HAP-1 (cell line): ENCODE results near the gene PPIL1.
"Not testable (repeated sequence)": the region's sequence is repeated elsewhere in the genome, so short reads cannot be mapped to it uniquely, and the experiment has no call there.

ENCODE experiments used
- DNase-seq, 2 experiments: peaks; one replicate each; pipeline ENCODE4 v3.0.0-alpha.2; 2016 to 2020; ENCODE audit warnings: low spot score in 2 of 2
- H3K27me3 ChIP-seq: fragments of 250-450 bp; sonication (Bioruptor Pico); 2 replicates; pipeline ENCODE4 v1.5.1; 2020; ENCODE audit warnings: low read depth, mild to moderate bottlenecking, moderate library complexity
- H3K36me3 ChIP-seq: fragments of 250-450 bp; sonication (Bioruptor Pico); replicated peaks from 2 replicates; pipeline ENCODE4 v1.5.1; 2020; ENCODE audit warnings: mild to moderate bottlenecking
- H3K4me1 ChIP-seq: fragments of 250-450 bp; sonication (Bioruptor Pico); 2 replicates; pipeline ENCODE4 v1.5.1; 2020; ENCODE audit warnings: mild to moderate bottlenecking
- H3K4me3 ChIP-seq: fragments of 250-450 bp; sonication (Bioruptor Pico); 2 replicates; pipeline ENCODE4 v1.5.1; 2020; ENCODE audit warnings: mild to moderate bottlenecking, moderate library complexity
- H3K9me3 ChIP-seq: fragments of 250-450 bp; sonication (Bioruptor Pico); 2 replicates; pipeline ENCODE4 v1.5.1; 2020; ENCODE audit warnings: mild to moderate bottlenecking, moderate library complexity
- in situ Hi-C: fragments of 300-500 bp; cut with MboI; formaldehyde crosslinking; loops from 3 replicates; pipeline ENCODE4 v1.14.3; 2020; ENCODE audit warnings: low sequenced_read_pairs, inconsistent platforms, mixed read lengths

The PPIL1 gene

DNA sequence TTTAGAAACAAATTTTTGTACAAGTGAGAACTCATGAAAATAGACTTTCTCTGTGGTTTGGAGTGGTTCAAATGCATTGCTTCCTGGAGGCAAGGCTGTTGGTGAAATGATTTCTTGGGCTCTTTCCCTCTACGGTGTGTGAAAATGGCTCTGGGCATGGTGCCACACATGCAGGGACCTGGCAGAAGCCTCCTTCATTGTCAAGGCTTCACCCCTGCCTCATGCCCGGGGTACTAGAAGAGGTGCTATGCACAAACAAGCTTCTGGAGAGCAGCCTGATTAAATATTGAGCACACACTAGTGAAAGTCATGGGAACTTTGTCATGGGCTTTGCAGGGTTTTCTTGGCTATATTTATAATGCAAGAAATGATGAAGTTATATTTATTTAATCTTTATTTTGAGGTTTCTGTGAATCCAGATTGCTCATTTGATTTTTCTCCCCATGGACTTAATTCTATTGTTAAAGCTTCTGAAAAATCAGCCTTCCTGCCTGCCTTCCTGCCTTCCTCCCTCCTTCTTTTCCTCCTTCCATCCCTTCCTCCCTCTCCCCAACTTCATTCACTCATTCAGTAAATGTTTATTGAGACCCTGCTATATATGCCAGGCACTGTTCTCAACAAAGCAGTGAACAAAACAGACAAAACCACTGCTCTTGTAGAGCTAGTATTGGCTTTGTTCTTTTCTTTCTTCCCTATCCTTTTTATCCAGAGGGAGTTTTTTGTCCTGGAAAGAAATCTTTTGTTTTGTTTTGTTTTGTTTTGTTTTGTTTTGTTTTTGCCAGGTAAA is 32.1 kb upstream of the PPIL1 start:
- H3K4me1 ChIP-seq, result peaks cover 9% of the 10 kb centered on the region
- H3K27me3 ChIP-seq, result no peaks in the 10 kb centered on the region
- no peak overlapping the region for H3K4me3 ChIP-seq
- H3K36me3 ChIP-seq, result peaks cover 19% of the 10 kb centered on the region
- peak in 1 of 2 experiments; percentile 52 for DNase-seq
- no peaks in the 10 kb centered on the region for H3K9me3 ChIP-seq
- in situ Hi-C loops, result no loop called here

DNA sequence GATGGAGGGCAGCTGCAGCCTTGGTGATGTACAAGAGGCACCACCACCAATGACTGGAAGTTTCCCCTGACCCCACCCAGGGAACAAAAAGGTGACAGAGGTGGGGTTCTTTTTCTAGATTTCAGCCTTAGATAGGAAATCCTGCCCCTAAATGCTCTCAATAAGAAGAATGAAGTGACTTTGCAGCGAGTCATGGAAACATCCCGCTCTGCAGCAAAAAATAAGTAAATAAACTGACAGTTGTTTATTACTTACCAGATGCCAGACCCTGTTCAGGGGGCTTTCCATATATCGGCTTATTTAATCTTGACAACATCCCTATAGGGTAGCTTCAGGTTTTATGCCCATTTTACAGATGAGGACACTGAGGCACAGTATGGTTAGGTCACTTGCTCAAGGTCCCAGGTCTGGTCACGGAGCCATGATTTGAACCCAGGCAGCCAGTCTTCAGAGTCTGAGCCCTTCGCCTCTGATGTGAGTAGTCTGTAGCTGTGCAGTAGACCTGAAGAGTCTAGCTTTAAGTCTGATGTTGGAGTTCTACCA is 30.3 kb upstream of the PPIL1 start:
- no peaks in the 10 kb centered on the region for H3K27me3 ChIP-seq
- H3K4me1 ChIP-seq, result peaks cover 9% of the 10 kb centered on the region
- H3K36me3 ChIP-seq, result peaks cover 26% of the 10 kb centered on the region
- in situ Hi-C loops, result no loop called here
- no peak for DNase-seq
- no peak overlapping the region for H3K4me3 ChIP-seq
- H3K9me3 ChIP-seq, result no peaks in the 10 kb centered on the region

DNA sequence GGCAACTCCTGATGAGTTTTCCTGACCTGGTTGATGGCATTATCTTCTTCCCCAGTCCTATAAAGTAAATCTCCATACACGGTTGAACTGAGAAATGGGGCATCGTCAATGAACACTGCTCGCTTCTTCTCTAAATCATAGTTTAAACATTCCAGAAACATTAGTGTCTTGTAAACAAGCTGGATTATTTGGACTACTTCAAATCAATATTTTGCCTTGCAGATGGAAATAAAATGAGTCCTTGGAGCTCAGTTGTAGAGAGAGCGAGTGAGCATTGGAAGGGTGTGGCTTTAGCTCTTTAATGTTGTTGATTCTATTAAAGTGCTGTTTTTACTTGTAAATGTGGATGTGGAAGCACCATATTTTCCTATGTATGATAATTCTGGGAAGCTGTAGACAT is 29.5 kb upstream of the PPIL1 start:
- peaks cover 9% of the 10 kb centered on the region for H3K4me1 ChIP-seq
- no peaks in the 10 kb centered on the region for H3K27me3 ChIP-seq
- no peak overlapping the region for H3K4me3 ChIP-seq
- no peak for DNase-seq
- in situ Hi-C loops, result no loop called here
- peaks cover 31% of the 10 kb centered on the region for H3K36me3 ChIP-seq
- H3K9me3 ChIP-seq, result no peaks in the 10 kb centered on the region

DNA sequence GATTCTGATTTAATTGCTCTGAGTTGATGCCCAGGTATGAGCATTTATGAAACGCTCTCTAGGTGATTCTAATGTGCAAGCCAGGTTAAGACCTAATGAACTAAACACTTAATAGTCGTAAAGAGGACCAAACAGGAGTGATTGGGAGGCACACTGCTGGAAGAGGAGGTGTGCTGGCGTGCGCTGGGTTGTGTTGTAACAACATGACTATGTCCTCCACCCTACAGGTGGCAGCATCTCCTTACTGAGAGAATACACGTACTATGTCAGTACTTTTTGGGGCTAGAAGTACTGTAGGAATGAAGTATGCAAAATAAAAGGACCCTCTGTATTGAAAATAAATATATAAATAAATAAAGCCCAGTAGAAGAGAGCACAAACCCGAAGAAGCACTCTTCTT is 23.0 kb upstream of the PPIL1 start:
- no peak for DNase-seq
- Histone ChIP-seq H3K36me3 (peaks cover 23% of the 10 kb centered on the region), H3K4me3 (no peak overlapping the region), H3K9me3 (no peaks in the 10 kb centered on the region), H3K4me1 (no peaks in the 10 kb centered on the region), H3K27me3 (no peaks in the 10 kb centered on the region)
- in situ Hi-C loops, result loop anchor here (25.0 kb wide), 1 partner anchor 315 kb away; no protein-coding TSS in a partner anchor

DNA sequence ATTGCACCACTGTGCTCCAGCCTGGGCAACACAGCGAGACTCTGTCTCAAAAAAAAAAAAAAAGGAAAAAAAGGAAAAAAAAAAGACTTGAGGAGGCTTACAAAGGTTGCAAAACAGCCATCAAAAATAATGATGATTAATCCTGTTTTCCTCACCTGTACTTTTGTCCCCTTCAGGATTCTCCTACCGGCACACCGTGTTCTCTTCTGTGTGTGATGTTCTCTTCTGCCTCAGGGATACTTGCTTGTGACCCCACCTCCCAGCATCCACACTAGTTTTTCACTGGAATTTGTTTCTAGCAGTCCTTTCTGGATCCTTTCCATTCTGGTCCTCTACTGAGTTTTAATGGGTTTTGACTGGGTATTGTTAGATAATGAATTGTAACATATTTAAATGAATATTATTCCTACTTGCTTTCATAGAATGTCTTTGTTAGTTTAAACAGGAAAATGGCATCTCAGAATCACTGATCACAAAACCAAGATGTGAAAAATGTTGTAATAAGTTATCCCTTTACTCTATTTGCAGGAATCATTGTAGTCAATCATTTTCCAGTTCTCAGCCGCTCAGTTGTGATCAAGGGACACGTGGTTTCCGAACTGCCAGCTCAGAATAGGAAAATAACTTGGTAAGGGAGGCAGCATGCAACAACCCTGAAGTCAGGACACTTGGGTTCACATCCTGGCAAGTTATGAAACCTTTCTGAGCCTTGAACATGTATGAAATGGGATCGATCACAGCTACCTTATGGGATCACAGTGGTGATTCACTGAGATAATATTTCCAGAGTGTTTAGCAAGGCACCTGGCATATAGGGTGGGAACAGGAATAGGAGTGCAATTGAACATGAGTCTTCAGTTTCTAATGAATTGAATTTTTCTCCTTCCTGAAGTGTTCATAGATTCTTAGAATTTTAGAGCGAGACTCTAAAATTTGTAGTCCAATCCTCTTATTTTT is 19.7 kb upstream of the PPIL1 start:
- Histone ChIP-seq H3K4me3 (no peak overlapping the region), H3K27me3 (no peaks in the 10 kb centered on the region), H3K9me3 (no peaks in the 10 kb centered on the region), H3K4me1 (no peaks in the 10 kb centered on the region), H3K36me3 (peaks cover 7% of the 10 kb centered on the region; the same call in 1 of the 2 replicates)
- in situ Hi-C loops, result loop anchor here (25.0 kb wide), 1 partner anchor 318 kb away; no protein-coding TSS in a partner anchor
- DNase-seq, result no peak

DNA sequence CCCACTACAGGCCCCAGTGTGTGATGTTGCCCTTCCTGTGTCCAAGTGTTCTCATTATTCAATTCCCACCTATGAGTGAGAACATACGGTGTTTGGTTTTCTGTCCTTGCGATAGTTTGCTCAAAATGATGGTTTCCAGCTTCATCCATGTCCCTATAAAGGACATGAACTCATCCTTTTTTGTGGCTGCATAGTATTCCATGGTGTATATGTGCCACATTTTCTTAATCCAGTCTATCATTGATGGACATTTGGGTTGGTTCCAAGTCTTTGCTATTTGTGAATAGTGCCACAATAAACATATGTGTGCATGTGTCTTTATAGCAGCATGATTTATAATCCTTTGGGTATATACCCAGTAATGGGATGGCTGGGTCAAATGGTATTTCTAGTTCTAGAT is 16.6 kb upstream of the PPIL1 start:
- H3K4me1 ChIP-seq, H3K4me3 ChIP-seq, H3K9me3 ChIP-seq, H3K27me3 ChIP-seq, H3K36me3 ChIP-seq, DNase-seq: not testable (repeated sequence)
- in situ Hi-C loops, result loop anchor here (25.0 kb wide), 1 partner anchor 321 kb away; no protein-coding TSS in a partner anchor

DNA sequence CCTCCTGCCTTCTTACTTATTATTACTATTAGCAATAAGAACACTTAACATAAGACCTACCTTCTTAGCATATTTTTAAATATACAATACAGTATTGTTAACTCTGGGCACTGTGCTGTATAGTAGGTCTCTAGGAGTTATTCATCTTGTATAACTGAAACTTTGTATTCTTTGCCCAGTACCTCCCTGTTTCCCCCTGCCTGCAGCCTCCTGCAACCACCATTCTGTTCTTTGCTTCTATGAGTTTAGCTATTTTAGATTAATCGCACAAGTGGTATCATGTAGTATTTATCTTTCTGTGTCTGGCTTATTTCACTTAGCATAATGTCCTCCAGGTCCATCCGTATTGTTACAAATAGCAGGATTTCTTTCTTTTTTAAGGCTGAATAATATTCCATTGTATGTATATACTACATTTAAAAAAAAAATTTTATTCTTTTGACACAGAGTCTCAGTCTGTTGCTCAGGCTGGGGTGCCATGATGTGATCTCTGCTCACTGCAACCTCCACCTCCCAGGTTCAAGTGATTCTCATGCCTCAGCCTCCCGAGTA is 15.6 kb upstream of the PPIL1 start:
- Histone ChIP-seq H3K27me3 (no peaks in the 10 kb centered on the region), H3K9me3 (no peaks in the 10 kb centered on the region), H3K4me3 (no peak overlapping the region), H3K4me1 (peaks cover 13% of the 10 kb centered on the region), H3K36me3 (no peaks in the 10 kb centered on the region)
- DNase-seq, result no peak
- in situ Hi-C loops, result loop anchor here (25.0 kb wide), 1 partner anchor 322 kb away; no protein-coding TSS in a partner anchor

DNA sequence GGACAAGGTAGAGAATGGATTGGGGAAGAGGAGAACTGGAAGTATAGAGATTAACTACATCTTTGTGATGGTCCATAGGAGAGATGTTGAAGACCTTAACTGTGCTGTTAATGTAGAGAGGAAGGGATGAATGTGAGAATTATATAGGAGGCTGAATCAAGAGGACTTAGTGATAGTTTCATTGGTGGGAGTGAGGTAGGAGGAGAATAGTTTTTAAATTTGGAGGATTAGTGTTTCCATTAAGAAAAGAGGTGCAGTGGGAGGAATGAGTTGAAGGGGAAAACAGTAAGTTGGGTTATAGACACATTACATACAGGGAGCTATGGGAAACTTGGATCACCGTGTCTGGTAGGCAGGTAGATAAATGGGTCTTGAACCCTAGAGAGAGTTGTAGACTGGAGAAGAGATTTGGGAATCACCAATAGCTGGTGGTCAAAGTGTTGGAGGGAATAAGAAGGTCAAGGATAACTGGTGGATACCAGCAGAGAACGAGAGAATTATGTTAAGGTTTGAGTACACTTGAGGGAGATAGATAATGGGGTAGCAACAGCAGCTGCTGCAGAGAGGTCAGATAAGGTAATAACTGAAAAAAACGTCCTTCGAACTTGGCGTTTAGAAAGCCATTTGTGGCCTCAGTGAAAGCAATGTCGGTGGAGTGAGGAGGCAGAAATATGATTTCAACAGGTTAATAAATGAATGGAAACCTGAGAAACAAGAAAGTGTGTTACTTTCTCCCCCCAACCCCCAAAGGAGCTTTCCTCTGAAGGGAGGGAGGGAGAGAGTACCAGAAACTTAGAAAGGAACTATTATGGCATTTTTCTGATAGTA is 14.3 kb upstream of the PPIL1 start:
- no peaks in the 10 kb centered on the region for H3K27me3 ChIP-seq
- H3K36me3 ChIP-seq, result no peaks in the 10 kb centered on the region
- H3K9me3 ChIP-seq, result no peaks in the 10 kb centered on the region
- H3K4me1 ChIP-seq, result peaks cover 13% of the 10 kb centered on the region
- no peak overlapping the region for H3K4me3 ChIP-seq
- in situ Hi-C loops, result loop anchor here (25.0 kb wide), 1 partner anchor 323 kb away; no protein-coding TSS in a partner anchor
- no peak for DNase-seq

DNA sequence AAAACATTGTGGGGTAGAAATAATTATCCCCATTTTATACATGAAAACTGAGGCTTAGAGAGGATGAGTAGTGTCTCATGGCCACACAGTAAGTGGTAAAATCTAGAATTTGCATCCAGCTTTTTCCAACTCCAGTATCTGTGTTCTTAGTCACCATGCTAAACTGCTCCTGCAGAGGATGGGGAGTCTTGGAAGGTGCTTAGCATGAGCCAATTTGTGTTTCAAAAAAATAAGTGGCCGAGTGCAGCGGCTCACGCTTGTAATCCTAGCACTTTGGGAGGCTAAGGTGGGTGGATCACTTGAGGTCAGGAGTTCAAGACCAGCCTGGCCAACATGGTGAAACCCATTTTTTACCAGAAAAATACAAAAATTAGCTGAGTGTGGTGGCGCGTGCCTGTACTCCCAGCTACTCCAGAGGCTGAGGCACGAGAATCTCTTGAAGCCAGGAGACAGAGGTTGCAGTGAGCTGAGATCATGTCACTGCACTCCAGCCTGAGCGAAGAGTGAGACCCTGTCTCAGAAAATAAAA is 13.6 kb upstream of the PPIL1 start:
- Histone ChIP-seq H3K27me3 (no peaks in the 10 kb centered on the region), H3K36me3 (no peaks in the 10 kb centered on the region), H3K4me3 (no peak overlapping the region), H3K9me3 (no peaks in the 10 kb centered on the region), H3K4me1 (peaks cover 13% of the 10 kb centered on the region)
- no peak for DNase-seq
- in situ Hi-C loops, result loop anchor here (25.0 kb wide), 1 partner anchor 324 kb away; no protein-coding TSS in a partner anchor

DNA sequence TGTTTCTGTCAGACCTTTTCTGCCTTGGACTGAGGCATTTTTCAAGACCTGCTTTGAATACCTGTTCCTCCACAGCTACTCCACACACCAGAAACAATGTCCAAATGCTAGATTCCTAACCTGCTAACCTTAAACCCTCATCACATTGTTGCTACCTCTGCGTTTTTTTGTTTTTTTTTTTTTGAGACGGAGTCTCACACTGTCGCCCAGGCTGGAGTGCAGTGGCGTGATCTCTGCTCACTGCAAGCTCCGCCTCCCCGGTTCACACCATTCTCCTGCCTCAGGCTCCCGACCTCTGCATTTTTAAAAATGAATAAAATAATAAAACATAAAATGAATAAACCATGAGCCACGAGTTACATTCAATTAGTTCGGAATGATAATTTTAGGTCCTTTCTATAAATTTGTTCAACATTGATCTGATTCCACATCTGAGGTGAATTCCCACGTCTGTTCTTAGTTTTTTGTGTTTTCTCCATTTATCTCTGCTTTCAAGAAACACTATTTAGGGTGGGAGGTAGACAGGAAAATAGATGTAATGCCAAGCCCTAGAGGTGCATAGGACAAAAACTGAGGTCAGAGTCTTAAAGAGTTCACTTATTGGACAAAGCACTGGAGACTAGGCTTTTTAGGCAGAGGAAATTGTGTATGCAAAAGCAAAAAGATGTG is 12.5 kb upstream of the PPIL1 start:
- H3K36me3 ChIP-seq, result no peaks in the 10 kb centered on the region
- peaks cover 13% of the 10 kb centered on the region for H3K4me1 ChIP-seq
- H3K27me3 ChIP-seq, result no peaks in the 10 kb centered on the region
- no peak for DNase-seq
- peak overlapping the region; percentile 81 for H3K4me3 ChIP-seq
- in situ Hi-C loops, result loop anchor here (25.0 kb wide), 1 partner anchor 325 kb away; no protein-coding TSS in a partner anchor
- no peaks in the 10 kb centered on the region for H3K9me3 ChIP-seq

DNA sequence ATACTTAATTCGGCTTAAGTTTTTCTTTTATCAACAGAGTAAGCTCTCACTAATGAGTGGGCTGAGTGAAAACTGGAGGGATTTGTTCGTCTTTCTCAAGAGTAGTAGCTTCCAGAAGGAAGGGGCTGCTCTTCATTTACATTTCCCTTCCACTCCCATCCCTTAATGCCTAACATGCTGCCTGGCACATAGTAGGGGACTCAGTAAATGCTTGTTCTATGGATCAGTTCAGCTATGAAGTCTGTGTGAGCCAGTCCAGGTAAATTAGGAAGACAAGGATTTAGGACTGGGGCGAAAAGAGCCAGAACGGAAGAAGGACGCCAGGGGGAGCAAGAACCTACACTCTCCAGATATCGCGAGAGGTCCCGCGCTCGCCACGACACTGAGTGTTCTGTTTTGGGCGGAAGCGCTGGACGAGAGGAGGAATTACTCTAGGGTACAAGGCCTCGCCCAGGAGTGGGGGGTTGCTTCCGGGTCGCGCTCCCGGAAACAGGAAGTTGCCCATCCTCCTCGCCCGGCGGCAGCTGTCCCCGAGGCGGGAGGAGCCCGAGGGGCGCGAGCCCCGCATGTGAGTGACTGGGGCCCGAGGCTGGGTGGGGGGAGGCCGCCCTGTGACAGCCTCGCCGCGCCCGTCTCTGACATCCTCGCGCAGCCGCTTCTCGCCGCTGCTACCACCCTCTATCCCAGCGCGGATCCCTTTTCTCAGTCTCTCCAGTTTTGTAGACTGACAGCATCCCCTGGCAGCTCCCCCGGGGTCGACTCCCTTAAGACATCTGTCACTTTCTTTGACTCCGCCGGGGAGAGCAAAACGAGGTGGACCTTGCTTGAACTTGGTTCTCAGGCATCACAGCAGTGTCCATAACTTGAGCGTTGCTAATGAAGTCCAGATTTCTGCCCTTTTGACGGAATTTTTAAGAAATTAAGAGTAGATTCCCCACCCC is 11.1 kb upstream of the PPIL1 start, which contains the start of gene C6orf89:
Gene C6orf89 (plus strand): TSS at position 492 of the 941 bp plus-strand sequence. CDS start 13,493 bp downstream, outside the sequence.
- Histone ChIP-seq H3K36me3 (no peaks in the 10 kb centered on the region), H3K27me3 (no peaks in the 10 kb centered on the region), H3K4me1 (peaks cover 13% of the 10 kb centered on the region), H3K9me3 (no peaks in the 10 kb centered on the region), H3K4me3 (peak within 1 kb of the TSS; percentile 81)
- peak; percentile 95 to 99 for DNase-seq
- in situ Hi-C loops, result loop anchor here (25.0 kb wide), 1 partner anchor 327 kb away; no protein-coding TSS in a partner anchor
